Skeletal muscle tissue (tissue), 4 donors: Measurements from ENCODE around the gene ENTREP1. TPM values are rescaled to one million over a fixed set of nuclear protein-coding genes. Genes with fewer than 3 reads are reported as not detected.
"Not testable (repeated sequence)": the region's sequence is repeated elsewhere in the genome, so short reads cannot be mapped to it uniquely, and the experiment has no call there.

Experiments
- H3K27ac ChIP-seq: one replicate; pipeline ENCODE4 v1.7.0; 2013; ENCODE audit warnings: mild to moderate bottlenecking, low read depth, low read length, inconsistent platforms
- H3K27me3 ChIP-seq, 3 donors: one replicate each; pipeline ENCODE4 v1.7.0; 2013; ENCODE audit warnings: low read length in 3 of 3; ENCODE audit not compliant: control insufficient read depth in 3 of 3, insufficient read depth in 3 of 3
- H3K36me3 ChIP-seq, 3 donors: one replicate each; pipeline ENCODE4 v1.7.0; 2013; ENCODE audit warnings: low read length in 3 of 3; ENCODE audit not compliant: control insufficient read depth in 3 of 3, insufficient read depth in 3 of 3
- H3K4me1 ChIP-seq, 3 donors: one replicate each; pipeline ENCODE4 v1.7.0; 2013; ENCODE audit warnings: low read length in 3 of 3, mild to moderate bottlenecking in 3 of 3; ENCODE audit not compliant: control insufficient read depth in 3 of 3, insufficient read depth in 3 of 3
- H3K4me3 ChIP-seq, 3 donors: one replicate each; pipeline ENCODE4 v1.7.0; 2013; ENCODE audit warnings: low read length in 3 of 3
- H3K9ac ChIP-seq, 3 donors: one replicate each; pipeline ENCODE4 v1.7.0; 2013; ENCODE audit warnings: low read length in 3 of 3, mild to moderate bottlenecking in 3 of 3, moderate library complexity in 2 of 3, low read depth in 1 of 3
- H3K9me3 ChIP-seq, 3 donors: one replicate each; pipeline ENCODE4 v1.7.0; 2013; ENCODE audit warnings: low read length in 3 of 3; ENCODE audit not compliant: control insufficient read depth in 3 of 3
- total RNA-seq: library from RNA; depleted of rRNA; stranded (reverse); fragments of >200 nt; gene quantifications from one replicate; pipeline ENCODE4 v1.2.3, GENCODE V29; 2014
- donor health status: Osteomylitis.

Gene ENTREP1
- total RNA-seq, 1 donor from 2014 or later: 15.1 TPM

GRCh38 chr9:69431203-69431602 is 106.2 kb downstream of the ENTREP1 start:
- Histone ChIP-seq H3K27ac (no peak overlapping the region), H3K4me1 (no peaks in the 10 kb centered on the region), H3K36me3 (peaks cover 0 to 5% (median 0%) of the 10 kb centered on the region in 3 donors), H3K9ac (no peak overlapping the region), H3K9me3 (no peaks in the 10 kb centered on the region), H3K4me3 (no peak overlapping the region), H3K27me3 (no peaks in the 10 kb centered on the region)

GRCh38 chr9:69431777-69432176 is 106.8 kb downstream of the ENTREP1 start:
- Histone ChIP-seq H3K27ac (no peak overlapping the region), H3K9ac (no peak overlapping the region), H3K4me1 (no peaks in the 10 kb centered on the region), H3K27me3 (no peaks in the 10 kb centered on the region), H3K9me3 (no peaks in the 10 kb centered on the region), H3K4me3 (no peak overlapping the region), H3K36me3 (peaks cover 0 to 5% (median 0%) of the 10 kb centered on the region in 3 donors)

- peaks cover 0 to 5% (median 0%) of the 10 kb centered on the region in 3 donors for H3K36me3 ChIP-seq
- no peaks in the 10 kb centered on the region for H3K9me3 ChIP-seq
- no peak overlapping the region for H3K4me3 ChIP-seq
- H3K27ac ChIP-seq: no peak overlapping the region
- no peaks in the 10 kb centered on the region for H3K4me1 ChIP-seq
- H3K27me3 ChIP-seq: no peaks in the 10 kb centered on the region
- no peak overlapping the region for H3K9ac ChIP-seq
These were observed 107.6 kb downstream of the ENTREP1 start for GRCh38 chr9:69432623-69433022.

- Histone ChIP-seq H3K9me3 (no peaks in the 10 kb centered on the region), H3K27me3 (no peaks in the 10 kb centered on the region), H3K4me3 (no peak overlapping the region), H3K27ac (no peak overlapping the region), H3K9ac (no peak overlapping the region), H3K4me1 (no peaks in the 10 kb centered on the region), H3K36me3 (peaks cover 0 to 5% (median 0%) of the 10 kb centered on the region in 3 donors)
These were observed 108.4 kb downstream of the ENTREP1 start for GRCh38 chr9:69433392-69433791.

- H3K27me3 ChIP-seq: no peaks in the 10 kb centered on the region
- H3K4me1 ChIP-seq: no peaks in the 10 kb centered on the region
- H3K36me3 ChIP-seq: peaks cover 0 to 5% (median 0%) of the 10 kb centered on the region in 3 donors
- no peak overlapping the region for H3K4me3 ChIP-seq
- no peak overlapping the region for H3K27ac ChIP-seq
- H3K9me3 ChIP-seq: no peaks in the 10 kb centered on the region
- no peak overlapping the region for H3K9ac ChIP-seq
These were observed 109.0 kb downstream of the ENTREP1 start for GRCh38 chr9:69433968-69434367.

- not testable (repeated sequence) for H3K9ac ChIP-seq, H3K27me3 ChIP-seq, H3K9me3 ChIP-seq, H3K27ac ChIP-seq, H3K4me3 ChIP-seq, H3K36me3 ChIP-seq
- H3K4me1 ChIP-seq: peaks cover 4 to 18% (median 14%) of the 10 kb centered on the region in 3 donors
These were observed 114.6 kb downstream of the ENTREP1 start for GRCh38 chr9:69439654-69440053.

GRCh38 chr9:69440254-69440955 is 115.4 kb downstream of the ENTREP1 start:
- not testable (repeated sequence) for H3K9ac ChIP-seq, H3K27ac ChIP-seq, H3K9me3 ChIP-seq, H3K4me3 ChIP-seq, H3K36me3 ChIP-seq, H3K27me3 ChIP-seq
- H3K4me1 ChIP-seq: peaks cover 4 to 18% (median 14%) of the 10 kb centered on the region in 3 donors

Other genes starting within 250 kb of the ENTREP1 start
- 17.2 TPM for gene TJP2, start 150.9 kb upstream of the ENTREP1 start, total RNA-seq